Adipocyte (in vitro differentiated cells): ENCODE results near the gene TRPV5.

Source experiments
- DNase-seq: peaks from one replicate; pipeline ENCODE4 v3.0.0-alpha.2; 2015; ENCODE audit warnings: low read depth
- H3K27me3 ChIP-seq: replicated peaks from 2 replicates; pipeline ENCODE4 v1.7.0; 2013; ENCODE audit warnings: mild to moderate bottlenecking, low read length, moderate library complexity; ENCODE audit not compliant: control insufficient read depth, insufficient read depth
- H3K36me3 ChIP-seq: 2 replicates; pipeline ENCODE4 v1.7.0; 2013; ENCODE audit warnings: low read length, mild to moderate bottlenecking, moderate library complexity; ENCODE audit not compliant: control insufficient read depth, insufficient read depth, severe bottlenecking
- H3K4me1 ChIP-seq: 2 replicates; pipeline ENCODE4 v1.7.0; 2013; ENCODE audit warnings: mild to moderate bottlenecking, low read length, moderate library complexity; ENCODE audit not compliant: control insufficient read depth, insufficient read depth
- H3K4me3 ChIP-seq: 2 replicates; pipeline ENCODE4 v1.7.0; 2013; ENCODE audit warnings: mild to moderate bottlenecking, low read length, moderate library complexity
- H3K9ac ChIP-seq: 2 replicates; pipeline ENCODE4 v1.7.0; 2013; ENCODE audit warnings: mild to moderate bottlenecking, low read length, moderate library complexity
- H3K9me3 ChIP-seq: 2 replicates; pipeline ENCODE4 v1.7.0; 2013; ENCODE audit warnings: mild to moderate bottlenecking, low read length, moderate library complexity; ENCODE audit not compliant: control insufficient read depth

Gene TRPV5

DNA sequence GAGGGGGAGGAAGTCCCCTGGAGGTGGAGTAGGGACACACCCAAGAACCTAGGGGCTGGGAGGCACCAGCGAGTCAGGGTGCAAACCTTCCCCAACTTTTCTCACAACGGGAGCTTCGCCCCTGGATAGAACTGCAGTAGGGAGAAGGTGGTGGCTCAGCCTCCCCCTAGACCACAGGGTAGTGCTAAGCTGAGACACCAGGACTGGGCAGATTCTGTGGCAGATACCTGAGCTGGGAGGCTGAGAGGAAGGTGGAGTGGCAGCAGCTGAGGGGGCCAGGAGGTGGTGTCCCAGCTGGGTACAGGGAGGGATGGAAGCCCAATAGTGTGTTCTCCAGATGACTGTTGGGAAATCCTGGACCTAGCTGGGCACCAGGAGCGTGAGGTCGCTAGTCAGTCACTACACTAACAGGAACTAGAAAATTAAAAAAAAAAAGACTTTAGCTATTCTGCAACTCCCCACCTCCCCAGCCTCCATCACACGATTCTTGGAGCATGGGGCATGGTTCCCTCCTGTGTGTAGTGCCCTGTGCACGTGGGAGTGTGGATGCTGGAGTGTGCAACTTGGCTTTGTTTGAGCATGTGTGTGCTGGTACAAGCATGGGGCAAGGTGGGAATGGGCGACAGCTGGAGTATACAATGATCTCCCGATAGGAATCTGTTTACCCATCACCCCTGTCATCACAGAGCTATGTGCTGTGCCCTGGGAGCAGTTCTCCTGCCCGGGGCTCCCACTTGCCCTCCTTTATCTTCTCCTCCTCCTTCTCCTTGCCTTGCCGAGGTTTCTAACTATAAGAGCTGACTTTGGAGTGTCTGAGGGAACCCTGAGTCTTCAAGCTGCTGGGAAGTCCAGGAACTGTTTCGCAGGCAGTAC, 39.2 kb downstream of the TRPV5 start:
- Histone ChIP-seq H3K36me3 (no peaks in the 10 kb centered on the region), H3K9me3 (no peaks in the 10 kb centered on the region), H3K4me3 (no peak overlapping the region), H3K4me1 (no peaks in the 10 kb centered on the region), H3K27me3 (peaks cover 34% of the 10 kb centered on the region), H3K9ac (no peak overlapping the region)
- DNase-seq: no peak

- no peak overlapping the region for H3K9ac ChIP-seq
These were observed 40.6 kb downstream of the TRPV5 start for GRCh38 chr7:142892951-142893350.

DNA sequence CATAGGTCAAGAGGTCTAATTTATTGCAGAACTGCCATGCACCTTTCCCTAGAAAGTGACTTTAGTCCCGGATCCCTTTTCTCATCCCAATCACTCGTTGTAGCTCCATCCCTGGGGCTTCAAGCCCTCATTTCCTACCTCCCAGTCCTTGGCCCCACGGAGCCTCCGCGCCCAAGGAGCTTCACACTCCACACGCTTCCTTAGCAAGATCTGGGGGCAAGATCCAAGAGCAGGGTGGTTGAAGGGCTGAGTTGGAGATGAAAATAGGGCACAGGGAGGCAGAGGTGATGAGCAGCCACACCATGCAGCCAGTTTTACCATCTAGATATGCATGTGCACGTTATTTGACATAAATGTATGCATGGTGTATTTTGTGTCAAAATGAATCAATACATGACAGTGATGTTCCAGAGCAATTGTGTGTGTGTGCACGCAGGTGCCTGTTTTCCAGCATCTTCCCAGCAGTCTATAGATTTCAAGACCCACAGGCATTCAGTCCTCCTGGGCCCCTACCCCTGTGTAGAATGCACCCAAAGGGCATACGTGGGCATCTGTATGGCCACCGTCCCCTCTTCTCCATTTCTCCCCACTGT, 42.0 kb downstream of the TRPV5 start:
- Histone ChIP-seq H3K9me3 (no peaks in the 10 kb centered on the region), H3K9ac (no peak overlapping the region), H3K36me3 (no peaks in the 10 kb centered on the region), H3K4me1 (no peaks in the 10 kb centered on the region), H3K27me3 (peaks cover 34% of the 10 kb centered on the region), H3K4me3 (no peak overlapping the region)
- DNase-seq: no peak

More at GRCh38 chr7:142892951-142893350, 40.6 kb downstream of the TRPV5 start:
- peaks cover 29% of the 10 kb centered on the region for H3K27me3 ChIP-seq
- H3K4me3 ChIP-seq: no peak overlapping the region
- H3K9me3 ChIP-seq: no peaks in the 10 kb centered on the region
- no peak for DNase-seq
- no peaks in the 10 kb centered on the region for H3K36me3 ChIP-seq
- H3K4me1 ChIP-seq: no peaks in the 10 kb centered on the region

GRCh38 chr7:142890874-142891485, 42.6 kb downstream of the TRPV5 start:
- no peak overlapping the region for H3K4me3 ChIP-seq
- peaks cover 35% of the 10 kb centered on the region for H3K27me3 ChIP-seq
- H3K36me3 ChIP-seq: no peaks in the 10 kb centered on the region
- DNase-seq: no peak
- H3K9me3 ChIP-seq: no peaks in the 10 kb centered on the region
- H3K4me1 ChIP-seq: no peaks in the 10 kb centered on the region
- H3K9ac ChIP-seq: no peak overlapping the region

DNA sequence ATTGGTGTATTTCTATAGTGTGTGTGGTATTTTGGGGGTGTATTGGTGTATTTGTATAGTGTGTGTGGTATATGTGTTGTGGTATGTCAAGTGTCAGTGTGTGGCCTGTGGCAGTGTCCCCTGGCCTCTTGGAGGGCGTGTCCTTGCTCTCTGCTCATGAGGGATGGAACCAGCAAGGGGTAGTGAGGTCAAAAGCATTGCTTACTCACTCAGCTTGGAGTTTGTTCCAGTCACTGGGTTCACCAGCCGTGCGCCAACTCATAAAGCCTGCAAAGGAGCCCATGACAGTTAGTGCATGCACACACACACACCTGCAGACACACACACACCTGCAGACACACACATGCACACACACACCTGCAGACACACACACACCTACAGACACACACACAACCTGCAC, 43.7 kb downstream of the TRPV5 start:
- H3K36me3 ChIP-seq: no peaks in the 10 kb centered on the region
- H3K4me3 ChIP-seq: no peak overlapping the region
- no peaks in the 10 kb centered on the region for H3K4me1 ChIP-seq
- no peak for DNase-seq
- H3K9me3 ChIP-seq: no peaks in the 10 kb centered on the region
- H3K9ac ChIP-seq: no peak overlapping the region
- H3K27me3 ChIP-seq: peaks cover 32% of the 10 kb centered on the region

DNA sequence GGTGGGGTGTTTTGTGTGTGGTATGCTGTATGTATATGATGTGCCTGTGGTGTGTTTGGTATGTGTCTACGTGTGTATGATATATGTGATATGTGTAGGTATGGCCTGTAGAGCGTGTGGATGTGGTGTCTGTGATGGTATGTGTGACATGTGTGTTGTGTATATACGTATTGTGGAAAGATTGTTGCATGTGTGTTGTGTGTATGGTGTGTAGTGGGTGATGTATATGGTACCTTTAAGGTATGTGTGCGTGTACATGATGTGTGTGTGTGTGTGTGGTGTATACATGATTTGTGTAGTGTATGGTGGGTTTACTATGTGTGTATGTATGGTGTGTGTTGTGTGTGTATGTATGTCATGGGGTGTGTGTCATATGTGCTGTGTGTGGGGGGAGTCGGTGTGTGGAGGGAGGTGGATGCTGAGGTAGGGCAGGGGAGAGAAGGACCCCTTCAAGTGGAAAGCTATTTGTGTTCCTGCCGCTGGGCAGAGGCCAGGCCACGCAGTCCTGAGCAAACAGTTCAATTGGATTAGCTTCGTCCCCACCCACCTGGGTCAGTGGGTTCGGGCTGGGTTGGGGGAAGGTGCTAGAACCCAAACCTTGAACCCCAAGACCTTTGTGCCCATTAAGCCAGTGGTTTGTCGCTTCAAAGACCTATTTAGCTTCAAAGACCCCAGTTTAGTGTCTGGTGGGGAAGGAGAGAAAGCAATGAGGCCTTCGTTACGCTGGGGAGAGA, 46.1 kb downstream of the TRPV5 start:
- H3K9me3 ChIP-seq: no peaks in the 10 kb centered on the region
- peaks cover 26% of the 10 kb centered on the region for H3K27me3 ChIP-seq
- no peak for DNase-seq
- no peak overlapping the region for H3K9ac ChIP-seq
- H3K4me3 ChIP-seq: no peak overlapping the region
- no peaks in the 10 kb centered on the region for H3K36me3 ChIP-seq
- H3K4me1 ChIP-seq: no peaks in the 10 kb centered on the region

GRCh38 chr7:142886866-142887265, 46.7 kb downstream of the TRPV5 start:
- H3K36me3 ChIP-seq: no peaks in the 10 kb centered on the region
- no peak for DNase-seq
- H3K9ac ChIP-seq: no peak overlapping the region
- no peaks in the 10 kb centered on the region for H3K4me1 ChIP-seq
- H3K27me3 ChIP-seq: peaks cover 26% of the 10 kb centered on the region
- H3K9me3 ChIP-seq: no peaks in the 10 kb centered on the region
- no peak overlapping the region for H3K4me3 ChIP-seq

DNA sequence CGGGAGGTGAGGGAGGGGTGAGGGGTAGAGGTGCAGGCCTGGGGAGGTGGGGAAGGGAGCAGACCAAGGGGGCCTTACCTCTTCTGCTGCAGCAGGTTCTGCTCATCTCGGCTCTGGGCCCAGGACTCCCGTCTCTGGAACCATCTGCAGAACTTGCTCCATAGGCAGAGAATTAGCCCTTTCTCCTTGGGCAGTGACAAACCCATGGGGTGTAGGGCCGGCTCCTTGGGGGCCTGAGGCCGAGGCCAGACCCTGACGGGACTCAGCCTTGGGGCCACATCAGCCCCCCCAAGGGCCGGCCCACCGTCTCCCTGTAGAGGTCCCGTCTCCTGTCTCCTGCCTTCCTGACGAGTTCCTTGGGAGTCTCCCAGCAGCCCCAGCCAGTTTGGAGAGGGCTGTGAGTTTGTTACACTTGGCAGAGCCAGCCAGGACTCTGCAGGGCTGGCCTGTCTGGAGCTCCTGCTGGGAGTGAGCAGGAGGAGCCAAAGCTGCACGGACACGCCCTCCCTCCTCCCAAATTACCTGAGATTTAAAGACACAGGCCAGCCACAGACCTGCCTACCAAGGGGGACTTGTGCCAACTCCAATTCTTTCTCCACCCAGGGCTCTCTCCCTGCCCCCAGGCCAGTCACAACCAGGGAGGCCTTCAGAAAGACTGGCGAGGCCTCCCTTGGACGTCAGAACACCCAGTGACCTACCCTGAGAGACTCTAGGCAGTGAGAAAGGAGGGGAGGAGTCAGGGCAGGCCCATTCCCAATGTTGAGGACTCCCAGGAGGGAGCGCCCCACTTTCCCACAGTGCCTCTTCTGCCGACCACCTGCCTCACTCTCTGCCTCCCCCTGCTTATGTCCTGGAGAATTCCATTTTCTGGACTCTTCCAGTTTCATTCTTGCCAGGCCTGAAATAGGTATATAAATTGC, 48.0 kb downstream of the TRPV5 start, which contains the start of gene TRPV6:
Gene TRPV6, minus strand, starts transcription at position 435 of the 920 bp plus-strand sequence.
- no peaks in the 10 kb centered on the region for H3K36me3 ChIP-seq
- DNase-seq: no peak

GRCh38 chr7:142884286-142884640, 49.3 kb downstream of the TRPV5 start:
- no peak overlapping the region for H3K4me3 ChIP-seq
- H3K27me3 ChIP-seq: peaks cover 47% of the 10 kb centered on the region
- no peak for DNase-seq
- no peak overlapping the region for H3K9ac ChIP-seq
- no peaks in the 10 kb centered on the region for H3K36me3 ChIP-seq
- no peaks in the 10 kb centered on the region for H3K4me1 ChIP-seq
- no peaks in the 10 kb centered on the region for H3K9me3 ChIP-seq

More for the DNA sequence above, 48.0 kb downstream of the TRPV5 start, which contains the start of gene TRPV6:
- H3K4me3 ChIP-seq: no peak within 1 kb of the TSS
- H3K9ac ChIP-seq: no peak within 1 kb of the TSS
- H3K27me3 ChIP-seq: peaks cover 38% of the 10 kb centered on the region
- H3K4me1 ChIP-seq: no peaks in the 10 kb centered on the region
- no peaks in the 10 kb centered on the region for H3K9me3 ChIP-seq

DNA sequence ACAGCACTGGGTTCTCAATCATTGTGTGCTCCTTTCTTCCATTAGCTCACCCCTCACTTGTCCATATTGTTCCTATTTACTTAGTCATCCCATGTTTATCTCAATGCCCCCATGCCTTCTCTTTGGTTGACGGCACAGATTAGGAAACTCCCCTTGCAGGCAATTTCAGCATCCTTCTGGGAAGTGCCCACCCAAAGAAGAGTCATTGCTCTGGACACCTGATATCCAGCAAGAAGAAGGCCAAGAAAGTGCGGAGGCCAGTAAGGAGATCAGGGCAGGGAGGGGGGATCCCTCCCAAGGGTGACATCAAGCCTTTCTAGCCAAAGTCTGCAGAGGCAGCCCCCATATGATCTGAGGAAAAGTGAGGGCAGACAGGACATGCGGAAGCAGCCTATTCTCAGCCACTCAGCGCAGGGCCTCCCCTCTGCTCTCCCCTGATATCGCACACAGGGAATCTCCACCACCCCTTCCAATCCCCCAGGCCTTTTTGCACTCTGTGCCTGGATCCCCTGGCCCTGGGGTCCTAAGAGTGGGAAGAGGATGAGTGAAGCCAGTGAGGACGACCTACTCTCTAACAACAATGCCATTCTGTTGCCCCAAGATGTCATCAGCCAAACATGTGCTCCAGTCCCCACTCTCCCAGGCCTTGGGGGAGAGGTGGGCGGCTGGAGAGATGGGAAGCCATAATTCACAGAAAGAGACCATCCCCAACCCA, 49.8 kb downstream of the TRPV5 start:
- H3K9me3 ChIP-seq: no peaks in the 10 kb centered on the region
- H3K4me1 ChIP-seq: no peaks in the 10 kb centered on the region
- no peak overlapping the region for H3K9ac ChIP-seq
- no peaks in the 10 kb centered on the region for H3K36me3 ChIP-seq
- H3K4me3 ChIP-seq: no peak overlapping the region
- H3K27me3 ChIP-seq: peaks cover 53% of the 10 kb centered on the region
- DNase-seq: no peak
